ENCODE results near the gene UMPS.

The UMPS gene

DNA sequence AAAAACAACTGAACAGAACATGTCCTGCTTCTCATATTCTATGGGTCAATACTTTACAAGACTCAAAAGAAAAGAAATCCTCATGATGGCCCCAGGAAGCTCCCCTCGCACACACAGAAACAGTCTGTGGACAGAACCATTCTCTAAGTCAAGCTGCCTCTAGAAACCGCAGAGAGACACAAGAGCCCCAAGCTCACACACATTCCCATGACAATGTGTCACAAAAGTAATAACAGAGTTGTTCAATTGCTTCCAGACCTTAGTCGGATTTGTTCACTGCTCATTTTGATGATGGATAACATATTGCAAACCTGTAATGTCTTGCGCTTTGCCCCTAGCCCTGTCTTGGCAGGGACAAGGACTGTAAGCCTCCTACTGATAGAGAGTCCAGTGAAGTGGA is 60.9 kb downstream of the UMPS start:
- TF ChIP-seq, protein P1, sequence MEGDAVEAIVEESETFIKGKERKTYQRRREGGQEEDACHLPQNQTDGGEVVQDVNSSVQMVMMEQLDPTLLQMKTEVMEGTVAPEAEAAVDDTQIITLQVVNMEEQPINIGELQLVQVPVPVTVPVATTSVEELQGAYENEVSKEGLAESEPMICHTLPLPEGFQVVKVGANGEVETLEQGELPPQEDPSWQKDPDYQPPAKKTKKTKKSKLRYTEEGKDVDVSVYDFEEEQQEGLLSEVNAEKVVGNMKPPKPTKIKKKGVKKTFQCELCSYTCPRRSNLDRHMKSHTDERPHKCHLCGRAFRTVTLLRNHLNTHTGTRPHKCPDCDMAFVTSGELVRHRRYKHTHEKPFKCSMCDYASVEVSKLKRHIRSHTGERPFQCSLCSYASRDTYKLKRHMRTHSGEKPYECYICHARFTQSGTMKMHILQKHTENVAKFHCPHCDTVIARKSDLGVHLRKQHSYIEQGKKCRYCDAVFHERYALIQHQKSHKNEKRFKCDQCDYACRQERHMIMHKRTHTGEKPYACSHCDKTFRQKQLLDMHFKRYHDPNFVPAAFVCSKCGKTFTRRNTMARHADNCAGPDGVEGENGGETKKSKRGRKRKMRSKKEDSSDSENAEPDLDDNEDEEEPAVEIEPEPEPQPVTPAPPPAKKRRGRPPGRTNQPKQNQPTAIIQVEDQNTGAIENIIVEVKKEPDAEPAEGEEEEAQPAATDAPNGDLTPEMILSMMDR (IDR thresholded peaks at IDR 0.05; ENCODE audit: control insufficient read depth, extremely low read depth, insufficient read depth), result no peak
- DNase-seq (ENCODE audit: low read depth), result no peak
- H3K4me3 ChIP-seq (ENCODE audit: low read depth, low read length), result no peak overlapping the region

- no peak for DNase-seq (ENCODE audit: low read depth)
- TF ChIP-seq, protein P1 (IDR thresholded peaks at IDR 0.05; ENCODE audit: control insufficient read depth, extremely low read depth, insufficient read depth), result no peak
Observed at GRCh38 chr3:124791639-124792151, 61.4 kb downstream of the UMPS start.

DNA sequence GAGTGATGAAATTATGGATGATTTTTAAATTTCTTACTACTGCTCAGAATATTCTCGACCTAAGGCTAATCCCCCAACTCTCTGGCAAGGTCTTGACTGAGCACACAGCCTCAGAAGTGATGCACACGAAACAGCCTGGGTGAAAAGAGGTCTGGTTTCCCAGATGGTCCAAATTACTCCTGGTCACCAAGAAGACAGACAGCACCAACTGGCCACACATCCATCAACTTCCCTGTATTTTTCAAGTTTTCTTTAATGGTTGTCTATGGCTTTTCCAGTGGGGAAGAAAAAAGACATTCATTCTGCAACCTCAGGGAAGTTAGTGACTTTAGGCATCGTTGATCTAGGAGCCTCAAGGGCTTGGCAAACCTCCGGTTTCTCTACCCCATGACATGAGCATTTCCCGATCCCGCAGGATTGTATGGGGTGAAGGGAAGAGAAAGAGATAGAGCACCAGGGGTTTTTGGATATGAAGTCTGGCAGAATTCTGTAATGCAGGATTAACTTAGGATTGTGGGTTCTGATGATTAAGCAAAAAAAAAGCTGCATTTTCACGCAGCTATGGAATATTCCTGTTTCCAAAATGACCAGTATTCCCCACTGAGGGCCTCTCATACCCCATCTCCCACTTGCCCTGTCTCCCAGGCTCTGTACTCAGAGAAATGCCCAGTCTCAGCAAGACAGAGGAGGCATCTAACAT is 62.2 kb downstream of the UMPS start:
- DNase-seq (ENCODE audit: low read depth), result no peak
- no peak overlapping the region for H3K4me3 ChIP-seq (ENCODE audit: low read depth, low read length)

More at GRCh38 chr3:124791639-124792151, 61.4 kb downstream of the UMPS start:
- H3K4me3 ChIP-seq (ENCODE audit: low read depth, low read length), result no peak overlapping the region

DNA sequence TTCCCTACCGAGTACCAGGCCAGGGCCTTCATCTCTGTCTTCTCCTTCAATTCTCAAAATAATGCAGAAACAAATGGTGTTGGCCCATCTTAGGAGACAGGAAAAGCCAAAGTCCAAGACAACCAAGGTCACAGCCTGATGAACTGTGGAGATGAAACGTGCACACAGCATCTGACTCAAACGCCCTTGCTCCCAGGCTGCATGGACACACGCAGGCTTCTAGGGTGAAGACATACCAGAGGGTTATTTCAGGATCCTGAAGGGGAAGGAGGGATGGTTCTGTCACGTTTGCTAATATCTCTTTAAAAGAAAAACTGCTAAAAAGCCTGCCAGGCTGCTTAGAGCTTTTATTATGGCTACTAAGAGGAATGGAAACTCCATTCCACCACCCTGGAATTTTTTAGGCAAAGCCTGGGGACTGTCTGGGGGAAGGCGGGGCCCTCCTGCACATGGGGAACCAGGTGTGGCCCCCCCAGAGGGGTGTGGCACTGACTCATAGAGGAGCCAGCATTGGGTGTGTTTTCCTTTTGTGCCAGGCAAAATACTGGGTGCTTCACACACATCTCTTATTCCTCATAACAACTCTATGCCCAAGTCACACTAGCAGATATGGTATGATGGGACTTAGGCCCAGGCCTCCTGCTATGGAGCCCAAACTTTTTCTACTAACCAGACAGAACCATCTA is 62.9 kb downstream of the UMPS start:
- DNase-seq (ENCODE audit: low read depth), result no peak
- H3K4me3 ChIP-seq (ENCODE audit: low read depth, low read length), result no peak overlapping the region
- TF ChIP-seq, protein P1 (IDR thresholded peaks at IDR 0.05; ENCODE audit: control insufficient read depth, extremely low read depth, insufficient read depth), result no peak

More for the DNA sequence above, 62.2 kb downstream of the UMPS start:
- TF ChIP-seq, protein P1 (IDR thresholded peaks at IDR 0.05; ENCODE audit: control insufficient read depth, extremely low read depth, insufficient read depth), result no peak

GRCh38 chr3:124796477-124796876 is 66.2 kb downstream of the UMPS start:
- DNase-seq (ENCODE audit: low read depth), result no peak
- H3K4me3 ChIP-seq (ENCODE audit: low read depth, low read length), result no peak overlapping the region
- TF ChIP-seq, protein P1 (IDR thresholded peaks at IDR 0.05; ENCODE audit: control insufficient read depth, extremely low read depth, insufficient read depth), result no peak

- TF ChIP-seq, protein P1 (IDR thresholded peaks at IDR 0.05; ENCODE audit: control insufficient read depth, extremely low read depth, insufficient read depth), result no peak
- no peak overlapping the region for H3K4me3 ChIP-seq (ENCODE audit: low read depth, low read length)
- DNase-seq (ENCODE audit: low read depth), result no peak
Observed at GRCh38 chr3:124797426-124797945, 67.2 kb downstream of the UMPS start.
